BJ (cell line): Measurements from ENCODE around the gene LRRN4. TPM values are rescaled to one million over a fixed set of nuclear protein-coding genes. Genes with fewer than 3 reads are reported as not detected.

Source experiments
- CTCF ChIA-PET: fragments of 350-600 bp; formaldehyde crosslinking; extraction: SDS; loops from one replicate; lab custom pipeline; 2021; ENCODE audit warnings: antibody characterized with exemption, inconsistent platforms; lab: Yijun Ruan, JAX
- POLR2A ChIA-PET: fragments of 300-600 bp; sonication (Branson Sonifier 250); formaldehyde crosslinking; extraction: SDS; loops from one replicate; lab custom pipeline; 2021; ENCODE audit warnings: antibody characterized with exemption; lab: Charles Lee
- DNase-seq: peaks from one replicate; pipeline ENCODE4 v3.0.0-alpha.2; 2011; ENCODE audit warnings: low read depth
- H3K27me3 ChIP-seq: 2 replicates; pipeline ENCODE4 v1.6.0; 2011; ENCODE audit warnings: low read length; ENCODE audit not compliant: control insufficient read depth, insufficient read depth
- H3K36me3 ChIP-seq: 2 replicates; pipeline ENCODE4 v1.5.1; 2011; ENCODE audit warnings: low read length; ENCODE audit not compliant: control insufficient read depth, insufficient read depth
- H3K4me3 ChIP-seq: 2 replicates; pipeline ENCODE4 v1.5.1; 2011; ENCODE audit warnings: low read depth, mild to moderate bottlenecking, control low read depth, low read length
- CTCF ChIP-seq: IDR thresholded peaks from 2 replicates; pipeline ENCODE4 v1.5.1; 2011; ENCODE audit warnings: low read depth, mild to moderate bottlenecking, control low read depth, inconsistent platforms, low read length, moderate library complexity; ENCODE audit not compliant: insufficient read depth
- polyA minus RNA-seq: library from RNA; depleted of rRNA, polyadenylated mRNA; stranded (reverse); fragments of >200 nt; gene quantifications from 2 replicates; pipeline ENCODE4 v1.2.3, GENCODE V29; 2011; rRNA and poly(A)+ RNA removed
- polyA plus RNA-seq: library from polyadenylated mRNA; depleted of rRNA; stranded (reverse); fragments of >200 nt; gene quantifications from 2 replicates; pipeline ENCODE4 v1.2.3, GENCODE V29; 2011; rRNA removed

LRRN4 gene
- polyA plus RNA-seq: 0.04 and 0.06 TPM in 2 replicates
- 0.09 and 0.15 TPM in 2 replicates for polyA minus RNA-seq

GRCh38 chr20:6053776-6054688 lies at the start of gene LRRN4:
TSS of gene LRRN4 (minus strand) at chr20:6054060. CDS start at chr20:6052799, 1,261 bp downstream.
- no peak for DNase-seq
- POLR2A ChIA-PET: no interaction called here

GRCh38 chr20:6103301-6103700 lies 49.4 kb upstream of the LRRN4 start:
- DNase-seq: no peak
- TF ChIP-seq CTCF: no peak
- Histone ChIP-seq H3K27me3 (no peaks in the 10 kb centered on the region), H3K36me3 (no peaks in the 10 kb centered on the region), H3K4me3 (no peak overlapping the region)
- CTCF ChIA-PET: interaction anchor here (1.2 kb wide), 1 partner anchor 29 kb away, joined by 3 read pairs; no protein-coding TSS in a partner anchor
- POLR2A ChIA-PET: no interaction called here

More at GRCh38 chr20:6053776-6054688, at the start of gene LRRN4:
- H3K4me3 ChIP-seq: no peak within 1 kb of the TSS
- no peaks in the 10 kb centered on the region for H3K36me3 ChIP-seq
- CTCF ChIA-PET: interaction anchor here (0.8 to 1.7 kb wide), 4 partner anchors 13 to 46 kb away, joined by 3 to 5 read pairs (median 4); no protein-coding TSS in a partner anchor
- H3K27me3 ChIP-seq: peaks cover 4% of the 10 kb centered on the region; the same call in 1 of the 2 replicates
- no peak for TF ChIP-seq CTCF

- Histone ChIP-seq H3K36me3 (no peaks in the 10 kb centered on the region), H3K27me3 (no peaks in the 10 kb centered on the region), H3K4me3 (no peak overlapping the region)
- ChIA-PET CTCF (no interaction called here), POLR2A (no interaction called here)
- DNase-seq: no peak
- no peak for TF ChIP-seq CTCF
Measured at GRCh38 chr20:6101346-6101745, 47.5 kb upstream of the LRRN4 start.

- H3K4me3 ChIP-seq: no peak overlapping the region
- TF ChIP-seq CTCF: no peak
- POLR2A ChIA-PET: no interaction called here
Measured at GRCh38 chr20:6100246-6100645, 46.4 kb upstream of the LRRN4 start.

GRCh38 chr20:6099819-6100218 lies 46.0 kb upstream of the LRRN4 start:
- Histone ChIP-seq H3K4me3 (no peak overlapping the region), H3K36me3 (no peaks in the 10 kb centered on the region), H3K27me3 (no peaks in the 10 kb centered on the region)
- no peak for DNase-seq
- CTCF ChIA-PET: no interaction called here
- POLR2A ChIA-PET: no interaction called here
- TF ChIP-seq CTCF: no peak

More at GRCh38 chr20:6100246-6100645, 46.4 kb upstream of the LRRN4 start:
- CTCF ChIA-PET: no interaction called here
- no peak for DNase-seq
- no peaks in the 10 kb centered on the region for H3K36me3 ChIP-seq
- no peaks in the 10 kb centered on the region for H3K27me3 ChIP-seq
